Measurements from ENCODE around the gene PLAU.
A peak's percentile ranks its signal among the peaks of the same experiment; 100 is the strongest.
"Not testable (repeated sequence)": the region's sequence is repeated elsewhere in the genome, so short reads cannot be mapped to it uniquely, and the experiment has no call there.

The PLAU gene

GRCh38 chr10:73877533-73878160 lies 33.3 kb upstream of the PLAU start:
- no peak for DNase-seq

GRCh38 chr10:73878365-73878764 lies 32.6 kb upstream of the PLAU start:
- DNase-seq = no peak

GRCh38 chr10:73879296-73880173 lies 31.4 kb upstream of the PLAU start:
- DNase-seq = peak; percentile 79

GRCh38 chr10:73881221-73881919 lies 29.6 kb upstream of the PLAU start:
- no peak for DNase-seq

GRCh38 chr10:73884017-73884416 lies 26.9 kb upstream of the PLAU start:
- DNase-seq = no peak

GRCh38 chr10:73886085-73886529 lies 24.8 kb upstream of the PLAU start:
- DNase-seq = peak; percentile 84

- no peak for DNase-seq
These were observed 24.2 kb upstream of the PLAU start for GRCh38 chr10:73886661-73887293.

GRCh38 chr10:73887294-73888039 lies 23.5 kb upstream of the PLAU start:
- DNase-seq = peak; percentile 92

GRCh38 chr10:73888514-73888913 lies 22.4 kb upstream of the PLAU start:
- no peak for DNase-seq

GRCh38 chr10:73889014-73889413 lies 21.9 kb upstream of the PLAU start:
- DNase-seq = peak; percentile 74

- not testable (repeated sequence) for DNase-seq
These were observed 21.5 kb upstream of the PLAU start for GRCh38 chr10:73889416-73889815.

- DNase-seq = no peak
These were observed 20.7 kb upstream of the PLAU start for GRCh38 chr10:73890261-73890660.

- not testable (repeated sequence) for DNase-seq
These were observed 20.1 kb upstream of the PLAU start for GRCh38 chr10:73890830-73891229.

- no peak for DNase-seq
These were observed 19.4 kb upstream of the PLAU start for GRCh38 chr10:73891540-73891939.

- DNase-seq = peak; percentile 66
These were observed 18.5 kb upstream of the PLAU start for GRCh38 chr10:73892310-73893030.

GRCh38 chr10:73893426-73893825 lies 17.5 kb upstream of the PLAU start:
- no peak for DNase-seq

GRCh38 chr10:73894245-73894971 lies 16.5 kb upstream of the PLAU start:
- peak; percentile 64 for DNase-seq

- DNase-seq = not testable (repeated sequence)
These were observed 15.6 kb upstream of the PLAU start for GRCh38 chr10:73895381-73895780.

- DNase-seq = no peak
These were observed 13.2 kb upstream of the PLAU start for GRCh38 chr10:73897693-73898092.

- no peak for DNase-seq
These were observed 12.1 kb upstream of the PLAU start for GRCh38 chr10:73898730-73899410.
